Memory B cell (primary cell): ENCODE data around the gene PNKD.

Source experiments
- ATAC-seq: fragments of 150-1000 bp; cut with Tn5 transposase; 2 replicates; pipeline ENCODE4 v1.10.0; 2021; ENCODE audit warnings: low read depth, mild to moderate bottlenecking, moderate library complexity
- DNase-seq, 2 donors: peaks; one replicate each; pipeline ENCODE4 v3.0.0; 2022; ENCODE audit warnings: low spot score in 2 of 2
- H3K27ac Mint-ChIP-seq: one replicate; pipeline ENCODE4 v1.8.0; 2022; ENCODE audit warnings: mild to moderate bottlenecking, moderate library complexity, mixed read lengths
- H3K27me3 Mint-ChIP-seq: one replicate; pipeline ENCODE4 v1.8.0; 2022; ENCODE audit warnings: mixed read lengths
- H3K36me3 Mint-ChIP-seq: one replicate; pipeline ENCODE4 v1.8.0; 2022; ENCODE audit warnings: mild to moderate bottlenecking, mixed read lengths
- H3K4me1 Mint-ChIP-seq: one replicate; pipeline ENCODE4 v1.8.0; 2022; ENCODE audit warnings: mixed read lengths
- H3K4me3 Mint-ChIP-seq: one replicate; pipeline ENCODE4 v1.8.0; 2022; ENCODE audit warnings: mild to moderate bottlenecking, moderate library complexity, mixed read lengths
- H3K9me3 Mint-ChIP-seq: one replicate; pipeline ENCODE4 v1.8.0; 2022; ENCODE audit warnings: mixed read lengths

PNKD gene

DNA sequence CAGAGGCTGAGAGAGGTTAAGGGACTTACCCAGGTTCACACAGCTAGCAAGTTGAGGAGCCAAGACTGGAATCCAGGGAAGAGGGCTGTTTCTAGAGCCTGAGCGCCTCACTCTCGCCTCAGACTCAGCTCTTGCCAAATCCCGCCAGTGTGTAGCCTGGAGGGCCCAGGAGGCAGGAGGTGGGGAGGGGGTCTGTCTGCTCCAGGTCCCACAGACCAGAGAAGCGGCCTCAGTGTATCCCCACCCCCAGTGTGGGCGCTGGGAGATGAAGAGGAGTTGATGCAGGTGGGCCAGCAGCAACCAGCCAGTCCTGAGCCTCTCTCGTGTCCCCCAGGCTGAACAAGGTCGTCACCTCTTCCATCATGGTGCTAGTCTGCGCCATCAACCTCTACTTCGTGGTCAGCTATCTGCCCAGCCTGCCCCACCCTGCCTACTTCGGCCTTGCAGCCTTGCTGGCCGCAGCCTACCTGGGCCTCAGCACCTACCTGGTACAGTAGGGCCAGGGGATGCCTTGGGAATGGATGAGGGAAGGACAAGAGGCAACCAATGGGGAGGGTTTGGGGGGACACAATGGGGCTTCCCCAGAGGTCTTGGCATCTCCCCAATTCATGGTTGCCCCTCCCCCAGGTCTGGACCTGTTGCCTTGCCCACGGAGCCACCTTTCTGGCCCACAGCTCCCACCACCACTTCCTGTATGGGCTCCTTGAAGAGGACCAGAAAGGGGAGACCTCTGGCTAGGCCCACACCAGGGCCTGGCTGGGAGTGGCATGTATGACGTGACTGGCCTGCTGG, 124.2 kb downstream of the PNKD start:
- ATAC-seq (no peak), DNase-seq (no peak)
- Mint-ChIP-seq H3K36me3 (no peaks in the 10 kb centered on the region), H3K9me3 (no peaks in the 10 kb centered on the region), H3K27ac (no peak overlapping the region), H3K27me3 (no peaks in the 10 kb centered on the region), H3K4me3 (no peak overlapping the region), H3K4me1 (peaks cover 25% of the 10 kb centered on the region)

DNA sequence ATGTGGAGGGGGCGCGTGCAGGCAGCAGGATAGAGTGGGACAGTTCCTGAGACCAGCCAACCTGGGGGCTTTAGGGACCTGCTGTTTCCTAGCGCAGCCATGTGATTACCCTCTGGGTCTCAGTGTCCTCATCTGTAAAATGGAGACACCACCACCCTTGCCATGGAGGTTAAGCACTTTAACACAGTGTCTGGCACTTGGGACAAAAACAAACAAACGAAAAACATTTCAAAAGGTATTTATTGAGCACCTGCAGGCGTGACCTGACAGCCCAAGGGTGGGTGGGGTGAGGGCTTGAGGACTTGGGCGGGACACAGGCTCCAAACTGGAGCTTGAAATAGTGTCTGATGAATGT, 124.7 kb downstream of the PNKD start:
- Mint-ChIP-seq H3K4me3 (peak overlapping the region; percentile 17), H3K27me3 (no peaks in the 10 kb centered on the region), H3K4me1 (peaks cover 25% of the 10 kb centered on the region), H3K9me3 (no peaks in the 10 kb centered on the region), H3K36me3 (no peaks in the 10 kb centered on the region), H3K27ac (no peak overlapping the region)
- DNase-seq: no peak
- ATAC-seq: no peak

DNA sequence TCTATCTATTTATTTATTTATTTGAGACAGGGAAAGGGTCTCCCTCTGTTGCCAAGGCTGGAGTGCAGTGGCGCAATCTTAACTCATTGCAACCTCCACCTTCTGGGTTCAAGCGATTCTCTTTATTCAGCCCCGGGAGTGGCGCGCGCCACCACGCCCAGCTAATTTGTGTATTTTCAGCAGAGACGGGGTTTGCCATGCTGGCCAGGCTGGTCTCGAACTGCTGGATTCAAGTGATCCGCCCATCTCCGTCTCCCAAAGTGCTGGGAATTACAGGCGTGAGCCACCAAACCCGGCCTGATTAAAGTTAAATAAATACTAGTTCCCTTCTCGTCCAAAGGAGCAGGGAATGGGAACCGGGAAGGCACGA, 125.1 kb downstream of the PNKD start:
- Mint-ChIP-seq H3K4me3 (peak overlapping the region; percentile 94), H3K36me3 (no peaks in the 10 kb centered on the region), H3K27ac (peak overlapping the region; percentile 94), H3K4me1 (peaks cover 25% of the 10 kb centered on the region), H3K9me3 (no peaks in the 10 kb centered on the region), H3K27me3 (no peaks in the 10 kb centered on the region)
- ATAC-seq: no peak
- no peak for DNase-seq

- Mint-ChIP-seq H3K4me1 (peaks cover 25% of the 10 kb centered on the region), H3K27ac (peak overlapping the region; percentile 94), H3K36me3 (no peaks in the 10 kb centered on the region), H3K4me3 (peak overlapping the region; percentile 94), H3K9me3 (no peaks in the 10 kb centered on the region), H3K27me3 (no peaks in the 10 kb centered on the region)
- ATAC-seq: peak; percentile 76
- peak; percentile 95 to 98 for DNase-seq
Measured at GRCh38 chr2:218395826-218396687, 125.7 kb downstream of the PNKD start.
